ENCODE results near the gene SOD1.
"Not testable (repeated sequence)": the region's sequence is repeated elsewhere in the genome, so short reads cannot be mapped to it uniquely, and the experiment has no call there.

Gene SOD1

GRCh38 chr21:31622397-31622796, 37.1 kb upstream of the SOD1 start:
- CTCF ChIA-PET, result no interaction called here
- Histone ChIP-seq H3K4me3 (ENCODE audit: control insufficient read depth in 1 of 7, extremely low read depth in 1 of 7, insufficient read depth in 4 of 7, low read depth in 2 of 7, low read length in 6 of 7) (no peak overlapping the region), H3K36me3 (ENCODE audit: control insufficient read depth in 4 of 4, insufficient read depth in 4 of 4, low read length in 3 of 4) (no peaks in the 10 kb centered on the region), H3K27ac (ENCODE audit: insufficient read depth in 1 of 2, low read depth in 1 of 2, low read length in 2 of 2, poor library complexity in 1 of 2, severe bottlenecking in 2 of 2) (no peak overlapping the region), H3K9me3 (ENCODE audit: control extremely low read depth in 1 of 5, control insufficient read depth in 4 of 5, insufficient read depth in 2 of 5, low read depth in 1 of 5, low read length in 4 of 5) (no peaks in the 10 kb centered on the region), H3K4me1 (ENCODE audit: control extremely low read depth in 1 of 4, control insufficient read depth in 4 of 4, insufficient read depth in 4 of 4, low read length in 3 of 4) (peaks cover 0 to 5% (median 2%) of the 10 kb centered on the region in 4 experiments), H3K27me3 (replicated peaks in 2 of 5; ENCODE audit: control insufficient read depth in 4 of 5, insufficient read depth in 5 of 5, low read length in 4 of 5) (no peaks in the 10 kb centered on the region)
- no CpG with 5 or more reads among the region's 3 CpGs for WGBS (ENCODE audit: insufficient coverage)
- peak in 2 of 3 donors; percentile 17 to 49 for DNase-seq
- POLR2A ChIA-PET, result no interaction called here

- WGBS (ENCODE audit: insufficient coverage), result 89% methylated on average over 3 of the region's 6 CpGs
- H3K36me3 ChIP-seq (ENCODE audit: control insufficient read depth in 4 of 4, insufficient read depth in 4 of 4, low read length in 3 of 4), result no peaks in the 10 kb centered on the region
- H3K27ac ChIP-seq (ENCODE audit: insufficient read depth in 1 of 2, low read depth in 1 of 2, low read length in 2 of 2, poor library complexity in 1 of 2, severe bottlenecking in 2 of 2), result no peak overlapping the region
- CTCF ChIA-PET, result interaction anchor here (1.0 kb wide), 1 partner anchor 16 kb away, joined by 4 read pairs; no protein-coding TSS in a partner anchor
- no peaks in the 10 kb centered on the region for H3K27me3 ChIP-seq (replicated peaks in 2 of 5; ENCODE audit: control insufficient read depth in 4 of 5, insufficient read depth in 5 of 5, low read length in 4 of 5)
- peaks cover 0 to 5% (median 2%) of the 10 kb centered on the region in 4 experiments for H3K4me1 ChIP-seq (ENCODE audit: control extremely low read depth in 1 of 4, control insufficient read depth in 4 of 4, insufficient read depth in 4 of 4, low read length in 3 of 4)
- peak in 2 of 3 donors; percentile 13 to 17 for DNase-seq
- H3K4me3 ChIP-seq (ENCODE audit: control insufficient read depth in 1 of 7, extremely low read depth in 1 of 7, insufficient read depth in 4 of 7, low read depth in 2 of 7, low read length in 6 of 7), result no peak overlapping the region
- POLR2A ChIA-PET, result no interaction called here
- no peaks in the 10 kb centered on the region for H3K9me3 ChIP-seq (ENCODE audit: control extremely low read depth in 1 of 5, control insufficient read depth in 4 of 5, insufficient read depth in 2 of 5, low read depth in 1 of 5, low read length in 4 of 5)
These were observed 35.8 kb upstream of the SOD1 start for GRCh38 chr21:31623664-31624063.

GRCh38 chr21:31624181-31624580, 35.3 kb upstream of the SOD1 start:
- DNase-seq, result no peak
- CTCF ChIA-PET, result interaction anchor here (1.0 kb wide), 1 partner anchor 16 kb away, joined by 4 read pairs; no protein-coding TSS in a partner anchor

GRCh38 chr21:31624961-31625491, 34.5 kb upstream of the SOD1 start:
- H3K36me3 ChIP-seq (ENCODE audit: control insufficient read depth in 4 of 4, insufficient read depth in 4 of 4, low read length in 3 of 4), result no peaks in the 10 kb centered on the region
- WGBS (ENCODE audit: insufficient coverage), result 98% methylated on average over 11 of the region's 11 CpGs
- DNase-seq, result no peak
- H3K4me1 ChIP-seq (ENCODE audit: control extremely low read depth in 1 of 4, control insufficient read depth in 4 of 4, insufficient read depth in 4 of 4, low read length in 3 of 4), result peaks cover 0 to 5% (median 2%) of the 10 kb centered on the region in 4 experiments
- no peaks in the 10 kb centered on the region for H3K9me3 ChIP-seq (ENCODE audit: control extremely low read depth in 1 of 5, control insufficient read depth in 4 of 5, insufficient read depth in 2 of 5, low read depth in 1 of 5, low read length in 4 of 5)
- H3K4me3 ChIP-seq (ENCODE audit: control insufficient read depth in 1 of 7, extremely low read depth in 1 of 7, insufficient read depth in 4 of 7, low read depth in 2 of 7, low read length in 6 of 7), result no peak overlapping the region
- H3K27me3 ChIP-seq (replicated peaks in 2 of 5; ENCODE audit: control insufficient read depth in 4 of 5, insufficient read depth in 5 of 5, low read length in 4 of 5), result no peaks in the 10 kb centered on the region
- no peak overlapping the region for H3K27ac ChIP-seq (ENCODE audit: insufficient read depth in 1 of 2, low read depth in 1 of 2, low read length in 2 of 2, poor library complexity in 1 of 2, severe bottlenecking in 2 of 2)
- POLR2A ChIA-PET, result no interaction called here
- CTCF ChIA-PET, result interaction anchor here (0.5 kb wide), 1 partner anchor 470 kb away, joined by 3 read pairs; no protein-coding TSS in a partner anchor

More at GRCh38 chr21:31624181-31624580, 35.3 kb upstream of the SOD1 start:
- Histone ChIP-seq H3K36me3 (ENCODE audit: control insufficient read depth in 4 of 4, insufficient read depth in 4 of 4, low read length in 3 of 4) (no peaks in the 10 kb centered on the region), H3K27me3 (replicated peaks in 2 of 5; ENCODE audit: control insufficient read depth in 4 of 5, insufficient read depth in 5 of 5, low read length in 4 of 5) (no peaks in the 10 kb centered on the region), H3K4me1 (ENCODE audit: control extremely low read depth in 1 of 4, control insufficient read depth in 4 of 4, insufficient read depth in 4 of 4, low read length in 3 of 4) (peaks cover 0 to 5% (median 2%) of the 10 kb centered on the region in 4 experiments), H3K4me3 (ENCODE audit: control insufficient read depth in 1 of 7, extremely low read depth in 1 of 7, insufficient read depth in 4 of 7, low read depth in 2 of 7, low read length in 6 of 7) (no peak overlapping the region), H3K9me3 (ENCODE audit: control extremely low read depth in 1 of 5, control insufficient read depth in 4 of 5, insufficient read depth in 2 of 5, low read depth in 1 of 5, low read length in 4 of 5) (no peaks in the 10 kb centered on the region), H3K27ac (ENCODE audit: insufficient read depth in 1 of 2, low read depth in 1 of 2, low read length in 2 of 2, poor library complexity in 1 of 2, severe bottlenecking in 2 of 2) (no peak overlapping the region)
- no CpG with 5 or more reads among the region's 3 CpGs for WGBS (ENCODE audit: insufficient coverage)
- POLR2A ChIA-PET, result no interaction called here

GRCh38 chr21:31629972-31630711, 29.4 kb upstream of the SOD1 start:
- Histone ChIP-seq H3K27me3 (replicated peaks in 2 of 5; ENCODE audit: control insufficient read depth in 4 of 5, insufficient read depth in 5 of 5, low read length in 4 of 5) (no peaks in the 10 kb centered on the region), H3K4me1 (ENCODE audit: control extremely low read depth in 1 of 4, control insufficient read depth in 4 of 4, insufficient read depth in 4 of 4, low read length in 3 of 4) (no peaks in the 10 kb centered on the region), H3K36me3 (ENCODE audit: control insufficient read depth in 4 of 4, insufficient read depth in 4 of 4, low read length in 3 of 4) (no peaks in the 10 kb centered on the region), H3K4me3 (ENCODE audit: control insufficient read depth in 1 of 7, extremely low read depth in 1 of 7, insufficient read depth in 4 of 7, low read depth in 2 of 7, low read length in 6 of 7) (no peak overlapping the region), H3K9me3 (ENCODE audit: control extremely low read depth in 1 of 5, control insufficient read depth in 4 of 5, insufficient read depth in 2 of 5, low read depth in 1 of 5, low read length in 4 of 5) (no peaks in the 10 kb centered on the region), H3K27ac (ENCODE audit: insufficient read depth in 1 of 2, low read depth in 1 of 2, low read length in 2 of 2, poor library complexity in 1 of 2, severe bottlenecking in 2 of 2) (no peak overlapping the region)
- 99% methylated on average over 8 of the region's 8 CpGs for WGBS (ENCODE audit: insufficient coverage)
- ChIA-PET POLR2A (no interaction called here), CTCF (no interaction called here)
- no peak for DNase-seq

GRCh38 chr21:31631881-31632280, 27.6 kb upstream of the SOD1 start:
- H3K27me3 ChIP-seq (replicated peaks in 2 of 5; ENCODE audit: control insufficient read depth in 4 of 5, insufficient read depth in 5 of 5, low read length in 4 of 5); CTCF ChIA-PET; POLR2A ChIA-PET; H3K9me3 ChIP-seq (ENCODE audit: control extremely low read depth in 1 of 5, control insufficient read depth in 4 of 5, insufficient read depth in 2 of 5, low read depth in 1 of 5, low read length in 4 of 5); H3K36me3 ChIP-seq (ENCODE audit: control insufficient read depth in 4 of 4, insufficient read depth in 4 of 4, low read length in 3 of 4); H3K4me3 ChIP-seq (ENCODE audit: control insufficient read depth in 1 of 7, extremely low read depth in 1 of 7, insufficient read depth in 4 of 7, low read depth in 2 of 7, low read length in 6 of 7); H3K4me1 ChIP-seq (ENCODE audit: control extremely low read depth in 1 of 4, control insufficient read depth in 4 of 4, insufficient read depth in 4 of 4, low read length in 3 of 4); H3K27ac ChIP-seq (ENCODE audit: insufficient read depth in 1 of 2, low read depth in 1 of 2, low read length in 2 of 2, poor library complexity in 1 of 2, severe bottlenecking in 2 of 2); DNase-seq: not testable (repeated sequence)
- 96% methylated on average over 4 of the region's 6 CpGs for WGBS (ENCODE audit: insufficient coverage)

GRCh38 chr21:31634993-31635392, 24.5 kb upstream of the SOD1 start:
- WGBS (ENCODE audit: insufficient coverage), result 100% methylated on average over 2 of the region's 3 CpGs
- H3K4me3 ChIP-seq (ENCODE audit: control insufficient read depth in 1 of 7, extremely low read depth in 1 of 7, insufficient read depth in 4 of 7, low read depth in 2 of 7, low read length in 6 of 7), result no peak overlapping the region
- no peak overlapping the region for H3K27ac ChIP-seq (ENCODE audit: insufficient read depth in 1 of 2, low read depth in 1 of 2, low read length in 2 of 2, poor library complexity in 1 of 2, severe bottlenecking in 2 of 2)
- ChIA-PET CTCF (no interaction called here), POLR2A (interaction anchor here (0.6 kb wide), 1 partner anchor 262 kb away, joined by 6 read pairs; no protein-coding TSS in a partner anchor)
- no peaks in the 10 kb centered on the region for H3K4me1 ChIP-seq (ENCODE audit: control extremely low read depth in 1 of 4, control insufficient read depth in 4 of 4, insufficient read depth in 4 of 4, low read length in 3 of 4)
- peaks cover 0 to 10% (median 0%) of the 10 kb centered on the region in 5 experiments for H3K9me3 ChIP-seq (ENCODE audit: control extremely low read depth in 1 of 5, control insufficient read depth in 4 of 5, insufficient read depth in 2 of 5, low read depth in 1 of 5, low read length in 4 of 5)
- no peaks in the 10 kb centered on the region for H3K36me3 ChIP-seq (ENCODE audit: control insufficient read depth in 4 of 4, insufficient read depth in 4 of 4, low read length in 3 of 4)
- no peak for DNase-seq
- no peaks in the 10 kb centered on the region for H3K27me3 ChIP-seq (replicated peaks in 2 of 5; ENCODE audit: control insufficient read depth in 4 of 5, insufficient read depth in 5 of 5, low read length in 4 of 5)

All from common myeloid progenitor, CD34-positive (primary cell).